CD4-positive, alpha-beta T cell treated with Interleukin-12 subunit alpha and Interleukin-12 subunit beta, for 1 hour (primary cell): Measurements from ENCODE around the gene NEMF.

Experiments
- DNase-seq: peaks from one replicate; pipeline ENCODE4 v3.0.0-alpha.2; 2020

The NEMF gene

GRCh38 chr14:49732896-49733295, 119.7 kb downstream of the NEMF start:
- DNase-seq, result no peak
